ENCODE measurements around the gene DENND4C.
"Not testable (repeated sequence)": the region's sequence is repeated elsewhere in the genome, so short reads cannot be mapped to it uniquely, and the experiment has no call there.

Gene DENND4C

GRCh38 chr9:19266778-19267384 is 36.4 kb downstream of the DENND4C start:
- DNase-seq (ENCODE audit: low read depth): not testable (repeated sequence)

- DNase-seq (ENCODE audit: low read depth): no peak
Observed at GRCh38 chr9:19269582-19269981, 39.1 kb downstream of the DENND4C start.

GRCh38 chr9:19270421-19270949 is 40.0 kb downstream of the DENND4C start:
- DNase-seq (ENCODE audit: low read depth): no peak

- DNase-seq (ENCODE audit: low read depth): no peak
Observed at GRCh38 chr9:19271081-19271480, 40.6 kb downstream of the DENND4C start.

- no peak for DNase-seq (ENCODE audit: low read depth)
Observed at GRCh38 chr9:19281801-19282200, 51.3 kb downstream of the DENND4C start.

GRCh38 chr9:19283072-19283710 is 52.7 kb downstream of the DENND4C start:
- DNase-seq (ENCODE audit: low read depth): no peak

- no peak for DNase-seq (ENCODE audit: low read depth)
Observed at GRCh38 chr9:19284729-19285128, 54.2 kb downstream of the DENND4C start.

- peak; percentile 1 for DNase-seq (ENCODE audit: low read depth)
Observed at GRCh38 chr9:19286634-19287188, 56.2 kb downstream of the DENND4C start.

GRCh38 chr9:19288081-19288480 is 57.6 kb downstream of the DENND4C start:
- no peak for DNase-seq (ENCODE audit: low read depth)

GRCh38 chr9:19290103-19290502 is 59.6 kb downstream of the DENND4C start:
- DNase-seq (ENCODE audit: low read depth): no peak

- DNase-seq (ENCODE audit: low read depth): no peak
Observed at GRCh38 chr9:19294219-19294618, 63.7 kb downstream of the DENND4C start.

GRCh38 chr9:19298436-19299000 is 68.0 kb downstream of the DENND4C start:
- DNase-seq (ENCODE audit: low read depth): no peak

- no peak for DNase-seq (ENCODE audit: low read depth)
Observed at GRCh38 chr9:19303216-19303615, 72.7 kb downstream of the DENND4C start.

- no peak for DNase-seq (ENCODE audit: low read depth)
Observed at GRCh38 chr9:19306568-19306967, 76.1 kb downstream of the DENND4C start.

- DNase-seq (ENCODE audit: low read depth): no peak
Observed at GRCh38 chr9:19310246-19310645, 79.8 kb downstream of the DENND4C start.

- DNase-seq (ENCODE audit: low read depth): no peak
Observed at GRCh38 chr9:19313573-19313972, 83.1 kb downstream of the DENND4C start.

GRCh38 chr9:19320495-19320894 is 90.0 kb downstream of the DENND4C start:
- DNase-seq (ENCODE audit: low read depth): no peak

GRCh38 chr9:19331877-19332276 is 101.4 kb downstream of the DENND4C start:
- DNase-seq (ENCODE audit: low read depth): no peak

- no peak for DNase-seq (ENCODE audit: low read depth)
Observed at GRCh38 chr9:19336166-19336565, 105.7 kb downstream of the DENND4C start.

GRCh38 chr9:19342947-19343346 is 112.5 kb downstream of the DENND4C start:
- no peak for DNase-seq (ENCODE audit: low read depth)

GRCh38 chr9:19358701-19359100 is 128.2 kb downstream of the DENND4C start:
- DNase-seq (ENCODE audit: low read depth): no peak

GRCh38 chr9:19369107-19369506 is 138.6 kb downstream of the DENND4C start:
- no peak for DNase-seq (ENCODE audit: low read depth)

GRCh38 chr9:19371942-19372341 is 141.4 kb downstream of the DENND4C start:
- no peak for DNase-seq (ENCODE audit: low read depth)

Data from stromal cell of bone marrow (primary cell).